ENCODE measurements around the gene RSAD2.

RSAD2 gene

DNA sequence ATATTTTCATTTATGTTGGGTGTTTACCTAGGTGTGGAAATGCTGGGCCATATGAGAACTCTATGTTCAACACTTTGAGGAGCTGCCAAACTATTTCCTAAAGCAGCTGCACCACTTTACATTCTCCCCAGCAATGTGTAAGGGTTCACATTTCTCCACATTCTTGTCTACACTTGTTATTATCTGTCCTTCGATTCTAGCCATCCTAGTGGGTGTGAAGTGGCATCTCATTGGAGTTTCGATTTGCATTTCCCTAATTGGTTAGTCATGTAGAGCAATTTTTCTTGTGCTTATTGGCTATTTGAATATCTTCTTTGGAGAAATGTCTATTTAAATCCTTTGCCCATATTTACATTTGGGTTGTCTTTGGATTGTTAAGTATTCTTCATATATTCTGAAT is 61.5 kb downstream of the RSAD2 start:
- DNase-seq (ENCODE audit: extremely low read depth, insufficient read length), result no peak
- no peak for TF ChIP-seq CTCF (IDR thresholded peaks at IDR 0.05; ENCODE audit: insufficient read depth, low read length, poor library complexity, severe bottlenecking)
- Histone ChIP-seq H3K27me3 (replicated peaks; ENCODE audit: control insufficient read depth, insufficient read depth, low read length) (no peaks in the 10 kb centered on the region), H3K36me3 (ENCODE audit: control insufficient read depth, insufficient read depth, low read length) (no peaks in the 10 kb centered on the region), H3K4me3 (replicated peaks; ENCODE audit: low read depth, low read length) (no peak overlapping the region)

GRCh38 chr2:6940820-6941219 is 63.2 kb downstream of the RSAD2 start:
- no peak overlapping the region for H3K4me3 ChIP-seq (replicated peaks; ENCODE audit: low read depth, low read length)
- no peak for DNase-seq (ENCODE audit: extremely low read depth, insufficient read length)
- no peaks in the 10 kb centered on the region for H3K36me3 ChIP-seq (ENCODE audit: control insufficient read depth, insufficient read depth, low read length)
- no peaks in the 10 kb centered on the region for H3K27me3 ChIP-seq (replicated peaks; ENCODE audit: control insufficient read depth, insufficient read depth, low read length)
- no peak for TF ChIP-seq CTCF (IDR thresholded peaks at IDR 0.05; ENCODE audit: insufficient read depth, low read length, poor library complexity, severe bottlenecking)

DNA sequence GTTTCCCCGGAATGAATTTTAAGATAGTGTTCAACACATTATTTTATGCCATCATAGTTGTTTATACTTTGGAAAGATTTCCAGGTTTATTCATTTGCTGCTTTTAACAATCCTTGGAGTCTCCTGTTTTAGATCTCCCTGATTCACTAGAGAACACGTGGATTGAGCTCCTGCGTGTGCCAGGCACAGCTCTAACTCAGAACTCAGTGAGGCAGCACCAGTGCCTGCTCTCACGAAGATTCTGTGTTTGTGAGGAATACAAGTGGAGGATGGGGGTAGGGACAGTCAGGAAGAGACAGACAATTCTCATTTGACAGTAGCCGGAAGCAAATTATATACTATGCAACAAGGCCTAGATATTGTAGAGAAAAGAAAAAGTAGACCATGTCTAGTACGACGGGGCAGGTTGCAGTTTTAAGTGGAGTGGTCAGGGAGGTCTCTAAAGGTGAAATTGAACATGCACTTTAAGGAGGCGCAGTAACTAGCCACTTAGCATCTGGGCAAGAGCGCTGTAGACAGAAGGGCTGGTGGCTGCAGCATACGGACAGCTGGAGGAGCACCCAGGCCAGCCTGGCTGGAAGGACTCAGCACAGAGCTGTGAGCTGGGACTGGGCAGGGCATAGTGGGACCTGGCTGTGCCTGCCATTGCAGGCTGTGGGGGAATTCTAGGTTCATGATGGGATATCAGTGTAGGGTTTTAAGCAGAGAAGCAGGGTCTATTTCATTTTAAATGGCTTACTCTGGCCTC is 63.9 kb downstream of the RSAD2 start:
- no peak for DNase-seq (ENCODE audit: extremely low read depth, insufficient read length)
- Histone ChIP-seq H3K4me3 (replicated peaks; ENCODE audit: low read depth, low read length) (no peak overlapping the region), H3K36me3 (ENCODE audit: control insufficient read depth, insufficient read depth, low read length) (no peaks in the 10 kb centered on the region), H3K27me3 (replicated peaks; ENCODE audit: control insufficient read depth, insufficient read depth, low read length) (no peaks in the 10 kb centered on the region)
- TF ChIP-seq CTCF (IDR thresholded peaks at IDR 0.05; ENCODE audit: insufficient read depth, low read length, poor library complexity, severe bottlenecking), result no peak

DNA sequence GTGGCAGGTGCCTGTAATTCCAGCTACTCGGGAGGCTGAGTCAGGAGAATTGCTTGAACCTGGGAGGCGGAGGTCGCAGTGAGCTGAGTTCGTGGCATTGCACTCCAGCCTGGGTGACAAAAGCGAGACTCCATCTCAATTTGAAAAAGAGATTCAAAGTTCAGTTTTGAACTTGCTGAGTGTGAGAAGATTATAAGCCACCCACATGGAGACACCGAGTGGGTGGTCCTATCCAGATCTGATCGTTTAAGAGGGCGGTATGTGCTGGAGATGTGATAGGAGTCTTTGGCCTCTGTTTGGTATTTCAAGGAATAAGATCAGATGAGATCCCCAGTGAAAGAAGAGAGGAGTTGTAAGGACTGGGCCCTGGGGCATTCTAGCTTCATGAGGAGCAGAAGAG is 65.3 kb downstream of the RSAD2 start:
- Histone ChIP-seq H3K4me3 (replicated peaks; ENCODE audit: low read depth, low read length) (no peak overlapping the region), H3K36me3 (ENCODE audit: control insufficient read depth, insufficient read depth, low read length) (no peaks in the 10 kb centered on the region), H3K27me3 (replicated peaks; ENCODE audit: control insufficient read depth, insufficient read depth, low read length) (no peaks in the 10 kb centered on the region)
- TF ChIP-seq CTCF (IDR thresholded peaks at IDR 0.05; ENCODE audit: insufficient read depth, low read length, poor library complexity, severe bottlenecking), result no peak
- DNase-seq (ENCODE audit: extremely low read depth, insufficient read length), result no peak

DNA sequence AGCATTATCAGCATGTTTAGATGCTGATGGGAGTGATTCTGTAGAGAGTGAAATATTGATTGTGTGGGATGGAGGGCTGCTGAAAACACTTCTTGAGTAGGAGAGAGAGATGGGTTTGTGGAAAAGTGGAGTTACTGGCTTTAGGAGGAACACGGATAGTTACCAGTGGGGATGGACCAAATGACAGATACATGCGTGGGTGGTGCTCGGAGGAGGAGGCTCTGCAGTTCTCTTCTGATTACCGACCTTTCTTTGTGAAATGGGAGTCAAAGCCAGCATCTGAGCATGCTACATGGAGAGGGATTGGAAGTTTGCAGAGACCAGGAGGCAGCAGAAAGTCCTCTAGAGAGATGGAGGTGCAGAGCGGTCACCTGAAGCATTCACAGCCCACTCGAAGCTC is 65.9 kb downstream of the RSAD2 start:
- no peak for TF ChIP-seq CTCF (IDR thresholded peaks at IDR 0.05; ENCODE audit: insufficient read depth, low read length, poor library complexity, severe bottlenecking)
- H3K36me3 ChIP-seq (ENCODE audit: control insufficient read depth, insufficient read depth, low read length), result no peaks in the 10 kb centered on the region
- no peak overlapping the region for H3K4me3 ChIP-seq (replicated peaks; ENCODE audit: low read depth, low read length)
- H3K27me3 ChIP-seq (replicated peaks; ENCODE audit: control insufficient read depth, insufficient read depth, low read length), result no peaks in the 10 kb centered on the region
- DNase-seq (ENCODE audit: extremely low read depth, insufficient read length), result no peak

DNA sequence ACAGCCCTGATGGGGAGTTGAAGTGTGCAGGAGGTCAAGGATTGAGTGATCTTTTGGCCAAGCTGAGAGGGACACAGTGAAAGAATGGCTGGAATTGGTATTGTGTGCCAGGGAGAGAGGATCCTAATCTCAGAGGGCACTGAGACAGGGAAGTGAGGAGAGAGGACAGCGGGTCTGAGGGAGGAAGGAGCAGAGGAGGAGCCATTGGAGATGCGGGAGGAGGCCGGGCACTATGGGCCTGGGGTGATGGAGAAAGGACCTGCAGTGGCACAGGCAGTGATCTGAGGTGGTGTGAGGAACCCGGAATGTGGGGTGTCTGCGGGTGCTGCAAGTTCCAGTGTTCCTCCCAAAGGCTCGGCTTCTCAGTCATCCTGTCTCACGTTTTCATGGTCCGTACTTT is 66.4 kb downstream of the RSAD2 start:
- no peak overlapping the region for H3K4me3 ChIP-seq (replicated peaks; ENCODE audit: low read depth, low read length)
- DNase-seq (ENCODE audit: extremely low read depth, insufficient read length), result no peak
- TF ChIP-seq CTCF (IDR thresholded peaks at IDR 0.05; ENCODE audit: insufficient read depth, low read length, poor library complexity, severe bottlenecking), result no peak
- H3K36me3 ChIP-seq (ENCODE audit: control insufficient read depth, insufficient read depth, low read length), result no peaks in the 10 kb centered on the region
- no peaks in the 10 kb centered on the region for H3K27me3 ChIP-seq (replicated peaks; ENCODE audit: control insufficient read depth, insufficient read depth, low read length)

Measured in GM06990 (cell line).